LNCAP (cell line): Measurements from ENCODE around the gene CCDC28B.

Source experiments
- CTCF ChIP-seq: fragments of 450-650 bp; IDR thresholded peaks from 2 replicates; pipeline ENCODE4 v1.5.1; 2017; ENCODE audit warnings: mild to moderate bottlenecking

CCDC28B gene

GRCh38 chr1:32184650-32185049, 15.7 kb upstream of the CCDC28B start:
- TF ChIP-seq CTCF = no peak

GRCh38 chr1:32186077-32186476, 14.3 kb upstream of the CCDC28B start:
- TF ChIP-seq CTCF = no peak

- TF ChIP-seq CTCF = no peak
Observed at GRCh38 chr1:32186491-32186890, 13.9 kb upstream of the CCDC28B start.

GRCh38 chr1:32187850-32188249, 12.5 kb upstream of the CCDC28B start:
- no peak for TF ChIP-seq CTCF

- TF ChIP-seq CTCF = no peak
Observed at GRCh38 chr1:32192220-32192948, 8.0 kb upstream of the CCDC28B start.

- no peak for TF ChIP-seq CTCF
Observed at GRCh38 chr1:32194984-32195383, 5.4 kb upstream of the CCDC28B start.

- no peak for TF ChIP-seq CTCF
Observed at GRCh38 chr1:32195531-32195930, 4.9 kb upstream of the CCDC28B start.
